ENCODE data around the gene METTL25.

DNA sequence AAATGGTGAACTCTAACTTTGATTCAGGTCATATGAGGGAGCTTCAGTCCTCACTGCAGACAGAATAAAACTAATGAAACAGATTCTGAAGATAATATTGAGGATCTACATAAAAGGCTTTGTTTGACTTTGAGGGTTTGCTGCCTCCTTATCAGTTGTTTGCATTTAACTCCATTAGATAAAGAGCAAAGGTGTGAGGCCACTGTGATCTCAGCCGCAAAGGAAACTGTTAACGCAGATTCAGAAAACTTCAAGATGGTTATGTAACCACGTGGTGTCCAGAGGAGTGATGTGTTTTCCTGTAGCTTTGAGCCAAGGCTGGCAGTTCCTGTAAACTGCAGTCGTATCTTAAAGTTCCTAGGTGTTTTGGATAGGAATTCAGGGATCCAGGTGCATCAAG, 67.8 kb downstream of the METTL25 start:
- TF ChIP-seq, protein P1, sequence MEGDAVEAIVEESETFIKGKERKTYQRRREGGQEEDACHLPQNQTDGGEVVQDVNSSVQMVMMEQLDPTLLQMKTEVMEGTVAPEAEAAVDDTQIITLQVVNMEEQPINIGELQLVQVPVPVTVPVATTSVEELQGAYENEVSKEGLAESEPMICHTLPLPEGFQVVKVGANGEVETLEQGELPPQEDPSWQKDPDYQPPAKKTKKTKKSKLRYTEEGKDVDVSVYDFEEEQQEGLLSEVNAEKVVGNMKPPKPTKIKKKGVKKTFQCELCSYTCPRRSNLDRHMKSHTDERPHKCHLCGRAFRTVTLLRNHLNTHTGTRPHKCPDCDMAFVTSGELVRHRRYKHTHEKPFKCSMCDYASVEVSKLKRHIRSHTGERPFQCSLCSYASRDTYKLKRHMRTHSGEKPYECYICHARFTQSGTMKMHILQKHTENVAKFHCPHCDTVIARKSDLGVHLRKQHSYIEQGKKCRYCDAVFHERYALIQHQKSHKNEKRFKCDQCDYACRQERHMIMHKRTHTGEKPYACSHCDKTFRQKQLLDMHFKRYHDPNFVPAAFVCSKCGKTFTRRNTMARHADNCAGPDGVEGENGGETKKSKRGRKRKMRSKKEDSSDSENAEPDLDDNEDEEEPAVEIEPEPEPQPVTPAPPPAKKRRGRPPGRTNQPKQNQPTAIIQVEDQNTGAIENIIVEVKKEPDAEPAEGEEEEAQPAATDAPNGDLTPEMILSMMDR (IDR thresholded peaks at IDR 0.05): no peak
- TF ChIP-seq POLR2A (IDR thresholded peaks at IDR 0.05): no peak

Data from tibial nerve (tissue), 3 donors.